HL-60/S4 treated with phorbol 12-myristate 13-acetate at 8.2 ng/mL for 4 days and 3 days (cell line): ENCODE data around the gene ICAM1.

Experiments used
- in situ Hi-C: fragments of 300-500 bp; cut with MboI; formaldehyde crosslinking; loops from 2 replicates; pipeline ENCODE4 v1.15.0; 2022; ENCODE audit warnings: low sequenced_read_pairs

Gene ICAM1

DNA sequence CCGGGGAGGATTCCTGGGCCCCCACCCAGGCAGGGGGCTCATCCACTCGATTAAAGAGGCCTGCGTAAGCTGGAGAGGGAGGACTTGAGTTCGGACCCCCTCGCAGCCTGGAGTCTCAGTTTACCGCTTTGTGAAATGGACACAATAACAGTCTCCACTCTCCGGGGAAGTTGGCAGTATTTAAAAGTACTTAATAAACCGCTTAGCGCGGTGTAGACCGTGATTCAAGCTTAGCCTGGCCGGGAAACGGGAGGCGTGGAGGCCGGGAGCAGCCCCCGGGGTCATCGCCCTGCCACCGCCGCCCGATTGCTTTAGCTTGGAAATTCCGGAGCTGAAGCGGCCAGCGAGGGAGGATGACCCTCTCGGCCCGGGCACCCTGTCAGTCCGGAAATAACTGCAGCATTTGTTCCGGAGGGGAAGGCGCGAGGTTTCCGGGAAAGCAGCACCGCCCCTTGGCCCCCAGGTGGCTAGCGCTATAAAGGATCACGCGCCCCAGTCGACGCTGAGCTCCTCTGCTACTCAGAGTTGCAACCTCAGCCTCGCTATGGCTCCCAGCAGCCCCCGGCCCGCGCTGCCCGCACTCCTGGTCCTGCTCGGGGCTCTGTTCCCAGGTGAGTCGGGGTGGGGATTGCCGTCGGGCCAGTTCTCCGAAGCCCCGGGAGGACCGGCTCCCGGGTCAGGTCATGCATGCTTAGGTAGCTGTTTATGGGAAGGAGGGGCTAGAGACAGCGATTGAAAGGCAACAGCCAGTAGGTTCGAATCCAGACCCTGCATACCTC is at the start of gene ICAM1:
Gene ICAM1, plus strand, starts transcription at position 505 of the 779 bp plus-strand sequence. Its CDS starts 40 bp downstream, at position 545.
- in situ Hi-C loops: no loop called here

DNA sequence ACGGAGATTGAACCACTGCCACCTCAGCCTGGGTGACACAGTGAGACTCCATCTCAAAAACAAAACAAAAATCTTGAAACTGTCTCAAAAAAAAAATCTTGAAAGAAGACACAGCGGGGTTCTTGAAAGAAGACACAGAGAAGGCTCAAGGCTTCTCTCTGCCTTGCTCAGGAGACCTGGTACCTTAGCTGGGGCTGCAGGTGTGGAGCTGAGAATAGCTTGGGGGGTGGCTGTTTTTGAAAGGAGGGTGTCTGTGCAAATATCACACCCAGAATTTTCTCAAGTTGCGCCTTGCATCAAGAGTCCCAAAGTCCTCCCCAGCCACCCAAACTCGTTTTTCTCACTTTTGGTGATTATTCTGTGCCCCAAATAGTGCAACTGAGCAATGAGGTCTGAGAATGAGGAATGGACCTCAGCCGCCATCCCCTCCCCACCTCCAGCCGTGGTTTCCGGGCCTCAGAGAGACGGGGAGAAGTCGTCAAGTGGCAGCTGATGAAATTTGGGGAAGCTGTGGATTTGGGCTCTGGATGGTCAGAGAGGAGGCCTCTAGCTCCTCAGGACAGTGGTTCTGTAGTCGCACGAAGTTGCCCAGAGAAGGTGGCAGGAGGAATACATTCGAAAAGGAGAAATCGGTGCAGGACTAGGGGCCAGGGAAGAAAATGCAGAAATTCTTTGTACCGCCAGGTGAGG is 48.6 kb upstream of the ICAM1 start:
- in situ Hi-C loops: no loop called here

DNA sequence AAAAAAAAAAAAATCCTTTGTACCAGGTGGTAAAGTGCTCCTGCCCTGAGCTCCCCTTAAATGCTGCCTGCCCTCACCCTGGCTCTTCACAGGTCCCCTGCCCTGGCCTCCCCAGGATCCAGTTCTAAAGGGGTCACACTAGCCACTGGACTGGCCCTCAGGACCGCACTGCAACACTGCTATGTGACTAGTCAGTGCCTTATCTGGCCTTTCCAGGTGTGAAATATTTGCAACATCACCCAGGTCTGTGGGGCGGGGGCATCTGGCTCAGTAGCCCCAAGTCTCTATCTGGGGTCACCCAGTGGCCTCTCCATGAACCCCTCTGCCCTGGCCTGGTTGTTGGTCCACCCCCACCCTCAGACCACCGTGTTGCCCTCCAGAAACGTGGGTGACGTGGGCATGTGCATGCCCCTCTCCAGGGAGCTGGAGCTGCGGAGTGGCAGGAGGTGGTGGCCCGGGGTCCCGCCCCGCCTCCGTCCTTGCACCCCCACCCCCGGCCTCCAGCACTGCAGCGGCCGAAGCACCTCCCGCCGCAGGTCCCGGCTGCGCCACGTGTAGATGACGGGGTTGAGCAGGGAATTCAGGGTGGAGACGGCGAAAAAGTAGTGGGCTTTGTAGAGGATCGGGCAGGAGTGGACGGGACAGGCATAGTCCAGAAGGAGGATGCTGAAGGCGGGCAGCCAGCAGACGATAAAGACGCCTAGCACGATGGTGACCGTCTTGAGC is 47.3 kb upstream of the ICAM1 start:
- in situ Hi-C loops: no loop called here

GRCh38 chr19:10224337-10224736 is 46.6 kb upstream of the ICAM1 start:
- in situ Hi-C loops: no loop called here

DNA sequence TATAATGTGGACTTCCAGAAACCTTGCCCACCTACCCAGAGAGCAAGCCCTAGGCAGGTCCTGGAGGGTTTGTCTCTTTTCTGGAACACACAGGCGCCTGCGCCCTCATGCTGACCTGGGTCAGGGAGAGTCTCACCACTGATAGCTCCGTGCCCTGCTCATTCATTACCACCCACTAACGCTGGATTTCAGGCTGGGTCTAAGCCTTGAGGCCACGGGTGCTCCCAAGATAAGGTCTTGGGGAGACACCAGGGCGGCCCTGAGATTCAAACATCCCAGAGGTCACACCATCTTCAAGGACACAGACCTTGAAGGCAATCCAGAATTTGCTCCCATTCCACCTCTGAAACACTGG is 44.9 kb upstream of the ICAM1 start:
- in situ Hi-C loops: loop anchor here (25.0 kb wide), 1 partner anchor 289 kb away; the partner anchor contains the start of gene OLFM2

GRCh38 chr19:10226376-10227025 is 44.4 kb upstream of the ICAM1 start:
- in situ Hi-C loops: loop anchor here (25.0 kb wide), 1 partner anchor 289 kb away; the partner anchor contains the start of gene OLFM2

DNA sequence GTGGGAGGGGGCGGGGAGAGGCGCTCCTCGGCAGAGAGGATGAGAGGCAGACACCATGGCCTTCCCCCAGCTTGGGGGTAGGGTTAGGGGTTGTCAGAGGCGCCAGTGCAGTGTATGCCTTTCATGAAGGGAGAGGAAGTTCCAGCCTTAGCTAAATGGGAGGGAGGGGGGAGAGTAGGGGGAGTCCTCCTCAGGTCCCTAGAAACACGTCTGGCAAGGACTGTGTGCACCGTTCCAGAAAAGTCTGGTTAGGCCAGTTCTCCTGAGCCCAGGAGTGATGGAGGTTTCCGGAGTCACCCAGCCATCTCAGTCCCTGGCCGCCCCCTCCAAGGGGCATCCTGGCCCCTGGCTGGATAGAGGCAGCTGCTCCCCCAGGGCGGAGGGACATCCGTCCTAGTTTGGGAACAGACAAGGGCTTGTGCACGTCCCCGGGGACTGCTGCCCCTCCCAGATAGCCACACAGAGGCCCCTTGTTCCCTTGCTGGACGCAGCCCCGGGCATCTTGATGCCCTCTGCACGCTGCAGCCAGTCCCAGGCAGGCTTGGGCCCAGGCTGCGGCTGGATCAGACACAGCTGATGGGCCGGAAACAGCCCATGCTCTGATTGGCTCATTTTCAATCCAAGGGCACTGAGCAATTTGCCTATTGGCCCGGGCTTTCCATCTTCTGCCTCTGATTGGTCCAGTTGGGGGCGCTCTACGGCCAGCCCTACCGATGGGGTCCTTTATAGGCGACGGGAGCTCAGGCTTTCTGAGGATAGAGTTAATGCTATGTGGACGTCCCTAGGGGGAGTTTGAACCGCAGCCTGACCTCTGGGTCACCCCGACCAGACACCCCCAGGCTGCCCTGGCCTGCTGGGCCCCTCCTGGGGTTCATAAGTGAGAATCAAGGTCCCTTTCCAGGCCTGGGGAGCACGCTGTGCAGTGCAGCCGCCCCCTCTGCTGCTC is 43.6 kb upstream of the ICAM1 start:
- in situ Hi-C loops: loop anchor here (25.0 kb wide), 1 partner anchor 290 kb away; the partner anchor contains the start of gene OLFM2

DNA sequence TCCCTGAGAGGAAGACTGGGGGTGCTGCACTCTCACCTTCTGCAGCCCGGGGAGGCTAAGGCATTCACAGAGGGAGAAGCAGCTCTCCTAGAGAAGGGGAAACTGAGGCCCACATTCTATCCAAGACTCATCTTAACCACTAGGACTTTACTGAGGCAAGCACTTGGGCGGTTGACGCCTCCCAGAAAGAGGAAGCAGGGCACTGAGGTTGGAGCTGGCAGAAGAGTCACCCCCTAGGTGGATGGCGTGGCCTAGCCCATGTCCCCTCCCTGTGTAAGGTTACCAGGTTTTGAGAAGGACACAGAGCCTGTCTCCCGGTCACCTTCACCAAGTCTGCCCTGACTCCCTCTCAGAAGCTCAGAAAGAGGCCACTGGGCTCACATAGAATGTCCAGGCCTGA is 42.5 kb upstream of the ICAM1 start:
- in situ Hi-C loops: loop anchor here (25.0 kb wide), 1 partner anchor 291 kb away; the partner anchor contains the start of gene OLFM2

GRCh38 chr19:10228920-10229319 is 42.0 kb upstream of the ICAM1 start:
- in situ Hi-C loops: loop anchor here (25.0 kb wide), 1 partner anchor 292 kb away; the partner anchor contains the start of gene OLFM2

GRCh38 chr19:10230173-10230860 is 40.6 kb upstream of the ICAM1 start:
- in situ Hi-C loops: loop anchor here (25.0 kb wide), 1 partner anchor 293 kb away; the partner anchor contains the start of gene OLFM2

- in situ Hi-C loops: loop anchor here (25.0 kb wide), 1 partner anchor 294 kb away; the partner anchor contains the start of gene OLFM2
Measured at GRCh38 chr19:10230861-10231611, 39.9 kb upstream of the ICAM1 start, which contains the start of gene S1PR2. Gene S1PR2 (minus strand): TSS chr19:10231331. CDS start chr19:10224905, 6,426 bp downstream.

DNA sequence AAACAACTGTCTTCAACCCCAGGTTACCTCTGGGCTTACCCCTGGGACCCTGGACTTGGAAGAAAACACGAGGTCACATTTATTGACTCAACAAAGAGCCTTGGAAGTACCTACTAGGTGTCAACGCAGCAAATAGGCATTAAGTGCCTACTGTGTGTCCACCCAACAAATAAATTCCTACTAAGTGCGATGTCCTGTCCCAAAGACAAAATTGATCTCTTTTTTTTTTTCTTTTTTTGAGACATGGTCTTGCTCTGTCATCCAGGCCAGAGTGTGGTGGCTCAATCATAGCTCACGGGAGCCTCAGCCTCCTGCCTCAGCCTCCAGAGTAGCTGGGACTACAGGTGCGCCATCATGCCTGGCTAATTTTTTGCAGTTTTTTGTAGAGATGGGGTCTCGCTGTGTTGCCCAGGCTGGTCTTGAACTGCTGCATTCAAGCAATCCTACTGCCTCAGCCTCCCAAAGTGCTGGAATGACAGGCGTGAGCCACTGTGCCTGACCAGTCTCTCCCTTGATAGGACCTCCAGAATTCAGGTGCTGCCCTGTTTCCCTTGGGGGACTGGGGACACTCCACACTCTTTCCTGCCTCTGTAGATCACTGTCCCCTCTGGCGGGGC is 39.2 kb upstream of the ICAM1 start:
- in situ Hi-C loops: loop anchor here (25.0 kb wide), 1 partner anchor 294 kb away; the partner anchor contains the start of gene OLFM2

GRCh38 chr19:10233946-10234345 is 37.0 kb upstream of the ICAM1 start:
- in situ Hi-C loops: loop anchor here (25.0 kb wide), 1 partner anchor 297 kb away; the partner anchor contains the start of gene OLFM2

- in situ Hi-C loops: loop anchor here (25.0 kb wide), 1 partner anchor 298 kb away; the partner anchor contains the start of gene OLFM2
Measured at GRCh38 chr19:10235003-10235402, 35.9 kb upstream of the ICAM1 start.

DNA sequence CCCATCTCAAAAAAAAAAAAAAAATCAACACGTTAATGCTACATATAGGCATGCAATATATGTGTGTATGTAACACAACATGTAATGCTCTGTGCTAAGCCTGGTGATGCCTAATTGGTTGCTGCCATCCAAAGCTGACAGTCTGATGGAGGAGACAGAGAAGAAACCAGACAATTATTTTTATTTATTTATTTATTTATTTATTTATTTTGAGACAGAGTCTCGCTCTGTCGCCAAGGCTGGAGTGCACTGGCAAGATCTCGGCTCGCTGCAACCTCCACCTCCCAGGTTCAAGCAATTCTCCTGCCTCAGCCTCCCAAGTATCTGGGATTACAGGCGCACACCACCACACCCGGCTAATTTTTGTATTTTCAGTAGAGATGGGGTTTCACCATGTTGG is 35.5 kb upstream of the ICAM1 start:
- in situ Hi-C loops: loop anchor here (25.0 kb wide), 1 partner anchor 298 kb away; the partner anchor contains the start of gene OLFM2

DNA sequence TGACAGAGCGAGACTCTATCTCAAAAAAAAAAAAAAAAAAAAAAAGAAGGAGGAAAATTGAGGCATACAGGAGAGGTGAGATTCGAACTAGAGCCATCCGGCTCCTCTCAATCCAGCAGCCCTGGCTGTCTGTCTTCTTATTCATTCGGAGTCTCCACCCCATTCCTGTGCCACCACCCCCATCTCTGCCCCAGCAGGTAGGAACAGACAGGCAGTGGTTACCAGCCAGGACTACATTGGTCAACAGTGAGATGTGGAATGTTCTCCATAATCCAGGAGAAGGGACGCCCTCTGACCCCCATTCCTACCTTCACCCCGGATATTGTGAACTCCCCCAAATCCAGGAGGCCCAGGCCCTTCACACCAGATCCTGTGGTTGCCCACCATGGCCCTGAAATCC is 33.2 kb upstream of the ICAM1 start:
- in situ Hi-C loops: loop anchor here (25.0 kb wide), 1 partner anchor 300 kb away; the partner anchor contains the start of gene OLFM2

DNA sequence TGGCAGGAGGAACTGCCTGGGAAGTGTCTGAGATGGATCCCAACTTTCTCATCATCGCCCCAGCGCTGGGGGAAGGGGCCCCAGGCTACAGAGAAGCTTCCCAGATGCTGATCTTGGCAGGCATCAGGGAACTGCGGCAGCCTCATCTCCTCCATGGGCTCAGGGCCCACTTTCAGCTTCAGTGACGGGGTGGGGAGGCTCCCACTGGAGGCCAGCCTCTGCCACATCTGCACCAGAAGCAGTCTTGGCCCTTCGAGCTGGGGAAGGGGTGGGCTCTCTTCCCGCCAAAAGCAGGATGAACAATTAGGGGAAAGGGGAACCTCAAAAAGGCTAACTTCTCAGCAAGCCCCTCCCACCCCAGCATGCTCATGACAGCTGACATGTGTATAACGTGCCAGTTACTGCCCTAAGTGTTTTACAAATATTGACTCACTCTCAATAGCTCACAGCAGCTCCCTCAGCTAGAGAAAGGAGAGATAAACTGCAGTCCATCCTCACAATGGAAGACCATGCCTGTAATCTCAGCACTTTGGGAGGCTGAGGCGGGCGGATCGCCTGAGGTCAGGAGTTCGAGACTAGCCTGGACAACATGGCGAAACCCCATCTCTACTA is 32.6 kb upstream of the ICAM1 start:
- in situ Hi-C loops: loop anchor here (25.0 kb wide), 1 partner anchor 301 kb away; the partner anchor contains the start of gene OLFM2
